Keratinocyte (primary cell): ENCODE measurements around the gene AXL. TPM values are rescaled to one million over a fixed set of nuclear protein-coding genes. Genes with fewer than 3 reads are reported as not detected.

Experiments
- DNase-seq: peaks from one replicate; pipeline ENCODE4 v3.0.0-alpha.2; 2011; ENCODE audit warnings: low read depth, missing footprints, low spot score
- FAIRE-seq: peaks from 2 replicates; lab custom pipeline; 2011; peaks lifted over from hg19 to GRCh38; lab: Jason Lieb, UNC
- H2AFZ ChIP-seq: 2 replicates; pipeline ENCODE4 v1.6.0; 2012; ENCODE audit warnings: low read length, control low read depth, inconsistent platforms; ENCODE audit not compliant: control insufficient read depth
- H3K27ac ChIP-seq: 2 replicates; pipeline ENCODE4 v1.5.1; 2011; ENCODE audit warnings: low read length; ENCODE audit not compliant: control insufficient read depth, insufficient read depth
- H3K27me3 ChIP-seq: 3 replicates; pipeline ENCODE4 v1.6.0; 2011; ENCODE audit warnings: low read length; ENCODE audit not compliant: control insufficient read depth, insufficient read depth; ENCODE audit errors: extremely low read depth
- H3K36me3 ChIP-seq, 2 experiments: 2 replicates in 1 of 2; 3 replicates in 1 of 2; pipeline ENCODE4 v1.5.1; 2011; ENCODE audit warnings: low read length in 2 of 2, mild to moderate bottlenecking in 1 of 2; ENCODE audit not compliant: control insufficient read depth in 2 of 2, insufficient read depth in 2 of 2; ENCODE audit errors: extremely low read depth in 1 of 2
- H3K4me1 ChIP-seq: 3 replicates; pipeline ENCODE4 v1.5.1; 2011; ENCODE audit warnings: low read length; ENCODE audit not compliant: control insufficient read depth, insufficient read depth; ENCODE audit errors: extremely low read depth
- H3K4me2 ChIP-seq: 3 replicates; pipeline ENCODE4 v1.6.0; 2011; ENCODE audit warnings: low read depth, low read length; ENCODE audit not compliant: control insufficient read depth, insufficient read depth; ENCODE audit errors: extremely low read depth
- H3K4me3 ChIP-seq, 3 experiments: fragments of 200-600 bp in 1 of 3; sonication (generic) in 1 of 3; 2 replicates in 2 of 3; 3 replicates in 1 of 3; pipeline ENCODE4 v1.5.1; 2011 to 2016; ENCODE audit warnings: low read length in 3 of 3, mild to moderate bottlenecking in 3 of 3, control low read depth in 2 of 3, inconsistent platforms in 1 of 3, low read depth in 1 of 3, mixed read lengths in 1 of 3, mixed run types in 1 of 3, moderate library complexity in 1 of 3; ENCODE audit not compliant: control insufficient read depth in 2 of 3, insufficient read depth in 2 of 3; ENCODE audit errors: extremely low read depth in 1 of 3
- H3K79me2 ChIP-seq: 2 replicates; pipeline ENCODE4 v1.6.0; 2012; ENCODE audit warnings: low read length; ENCODE audit not compliant: control insufficient read depth, insufficient read depth
- H3K9ac ChIP-seq: 3 replicates; pipeline ENCODE4 v1.6.0; 2011; ENCODE audit warnings: low read length; ENCODE audit not compliant: control insufficient read depth, insufficient read depth; ENCODE audit errors: extremely low read depth
- H3K9me1 ChIP-seq: 3 replicates; pipeline ENCODE4 v1.6.0; 2011; ENCODE audit warnings: low read length; ENCODE audit not compliant: control insufficient read depth, insufficient read depth; ENCODE audit errors: extremely low read depth
- H3K9me3 ChIP-seq: 2 replicates; pipeline ENCODE4 v1.5.1; 2012; ENCODE audit warnings: low read depth, low read length; ENCODE audit not compliant: control insufficient read depth
- H4K20me1 ChIP-seq: 3 replicates; pipeline ENCODE4 v1.6.0; 2011; ENCODE audit warnings: low read length; ENCODE audit not compliant: control insufficient read depth, insufficient read depth; ENCODE audit errors: extremely low read depth
- EZH2 ChIP-seq: IDR thresholded peaks from one replicate; pipeline ENCODE4 v1.6.1; 2012; ENCODE audit warnings: inconsistent platforms, mild to moderate bottlenecking, low read length, moderate library complexity
- dilution Hi-C: fragments of 300-500 bp; cut with MboI; formaldehyde crosslinking; loops from one replicate; pipeline ENCODE4 v1.7.0; 2020; ENCODE audit warnings: low sequenced_read_pairs; ENCODE audit not compliant: extremely low pct_ligation_motif_present
- polyA plus RNA-seq, 5 experiments: library from polyadenylated mRNA; depleted of rRNA in 3 of 5; stranded (reverse) in 3 of 5; stranded (forward) in 1 of 5; unstranded in 1 of 5; fragments of >200 nt; gene quantifications; 1 replicate in 1 of 5; 2 replicates in 3 of 5; 3 replicates in 1 of 5; pipeline versions ENCODE4 v1.2.1 to v1.2.3, GENCODE V29; 2011 to 2012; ENCODE audit warnings: missing spikeins in 2 of 5, low read depth in 1 of 5, low replicate concordance in 1 of 5
- TF ChIP-seq, protein P1 (sequence below), 3 experiments: IDR thresholded peaks in 1 of 3; conservative IDR thresholded peaks in 1 of 3; optimal IDR thresholded peaks in 1 of 3; 2 replicates in 2 of 3; 3 replicates in 1 of 3; pipeline versions ENCODE3 to v1.5.1; 2011; ENCODE audit warnings: low read length in 3 of 3, mild to moderate bottlenecking in 3 of 3, moderate library complexity in 2 of 3, control low read depth in 1 of 3, inconsistent platforms in 1 of 3; ENCODE audit not compliant: insufficient read depth in 2 of 3; ENCODE audit errors: extremely low read depth in 1 of 3

The AXL gene
- polyA plus RNA-seq, 1 donor (not counting 4 experiments of a cell fraction or from before 2014, with no cell fraction given) = 21.7 TPM

- Histone ChIP-seq H3K9me1 (no peaks in the 10 kb centered on the region), H3K9me3 (no peaks in the 10 kb centered on the region), H4K20me1 (no peaks in the 10 kb centered on the region), H3K36me3 (peaks cover 12 to 22% of the 10 kb centered on the region in 2 experiments), H3K4me3 (peak within 1 kb of the TSS; percentile 93 to 96 (median 94)), H3K4me2 (peak within 1 kb of the TSS; percentile 98), H2AFZ (peak within 1 kb of the TSS; percentile 63), H3K27ac (peak within 1 kb of the TSS; percentile 99), H3K9ac (peak within 1 kb of the TSS; percentile 99), H3K4me1 (peaks cover 25% of the 10 kb centered on the region), H3K27me3 (no peaks in the 10 kb centered on the region), H3K79me2 (peaks cover 45% of the 10 kb centered on the region)
- DNase-seq (peak; percentile 100), FAIRE-seq (peak; percentile 83)
- dilution Hi-C loops = no loop called here
- TF ChIP-seq, protein P1, sequence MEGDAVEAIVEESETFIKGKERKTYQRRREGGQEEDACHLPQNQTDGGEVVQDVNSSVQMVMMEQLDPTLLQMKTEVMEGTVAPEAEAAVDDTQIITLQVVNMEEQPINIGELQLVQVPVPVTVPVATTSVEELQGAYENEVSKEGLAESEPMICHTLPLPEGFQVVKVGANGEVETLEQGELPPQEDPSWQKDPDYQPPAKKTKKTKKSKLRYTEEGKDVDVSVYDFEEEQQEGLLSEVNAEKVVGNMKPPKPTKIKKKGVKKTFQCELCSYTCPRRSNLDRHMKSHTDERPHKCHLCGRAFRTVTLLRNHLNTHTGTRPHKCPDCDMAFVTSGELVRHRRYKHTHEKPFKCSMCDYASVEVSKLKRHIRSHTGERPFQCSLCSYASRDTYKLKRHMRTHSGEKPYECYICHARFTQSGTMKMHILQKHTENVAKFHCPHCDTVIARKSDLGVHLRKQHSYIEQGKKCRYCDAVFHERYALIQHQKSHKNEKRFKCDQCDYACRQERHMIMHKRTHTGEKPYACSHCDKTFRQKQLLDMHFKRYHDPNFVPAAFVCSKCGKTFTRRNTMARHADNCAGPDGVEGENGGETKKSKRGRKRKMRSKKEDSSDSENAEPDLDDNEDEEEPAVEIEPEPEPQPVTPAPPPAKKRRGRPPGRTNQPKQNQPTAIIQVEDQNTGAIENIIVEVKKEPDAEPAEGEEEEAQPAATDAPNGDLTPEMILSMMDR (optimal IDR thresholded peaks at IDR 0.05 in 1 of 3, IDR thresholded peaks at IDR 0.05 in 1 of 3, conservative IDR thresholded peaks at IDR 0.05 in 1 of 3; ENCODE audit: extremely low read depth in 1 of 3, insufficient read depth in 2 of 3, low read length in 3 of 3) = peak in 2 of 3 experiments; percentile 27 to 60
- TF ChIP-seq EZH2 = no peak
These were observed 45.0 kb downstream of the AXL start, which contains the start of gene HNRNPUL1 for GRCh38 chr19:41263850-41264580. HNRNPUL1 (plus strand) TSS chr19:41264372; CDS start chr19:41264504, 132 bp downstream.

DNA sequence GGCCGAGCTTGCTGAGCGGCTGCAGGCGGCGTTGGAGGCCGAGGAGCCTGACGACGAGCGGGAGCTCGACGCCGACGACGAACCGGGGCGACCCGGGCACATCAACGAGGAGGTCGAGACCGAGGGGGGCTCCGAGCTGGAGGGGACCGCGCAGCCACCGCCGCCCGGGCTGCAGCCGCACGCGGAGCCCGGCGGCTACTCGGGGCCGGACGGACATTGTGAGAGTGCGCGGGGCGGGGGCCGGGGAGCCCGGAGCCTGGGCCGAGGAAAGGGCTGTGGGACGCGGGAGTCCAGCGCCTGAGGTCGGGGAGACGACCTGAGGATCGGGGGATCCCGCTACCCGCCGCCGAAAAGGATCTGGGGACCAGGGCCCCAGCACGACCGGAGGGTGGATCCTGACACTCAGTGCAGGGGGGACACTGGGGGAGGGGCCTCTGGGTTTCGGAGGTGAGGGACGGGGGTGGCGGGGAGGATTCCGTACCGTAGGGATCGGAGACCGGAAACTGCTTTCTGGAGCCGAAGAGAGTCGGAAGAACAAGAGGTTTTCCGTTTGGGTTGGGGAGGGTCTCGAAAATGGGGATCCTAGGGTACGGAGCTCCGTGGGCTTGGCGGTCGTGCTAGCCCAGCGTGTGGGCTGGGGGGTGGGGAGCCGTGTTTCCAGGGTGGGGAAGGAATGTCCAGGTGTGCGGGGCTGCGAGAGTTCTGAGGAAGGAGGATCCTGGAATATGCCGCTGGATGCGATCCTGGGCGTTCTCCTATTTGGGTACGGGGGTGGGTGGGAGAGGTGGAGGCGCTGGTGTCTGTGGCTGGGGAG, 45.8 kb downstream of the AXL start:
- Histone ChIP-seq H4K20me1 (no peaks in the 10 kb centered on the region), H3K4me3 (peak overlapping the region; percentile 93 to 96 (median 93)), H3K4me1 (peaks cover 25% of the 10 kb centered on the region), H2AFZ (peak overlapping the region; percentile 18), H3K9ac (peak overlapping the region; percentile 99), H3K36me3 (peaks cover 9 to 14% of the 10 kb centered on the region in 2 experiments), H3K4me2 (peak overlapping the region; percentile 98), H3K9me3 (no peaks in the 10 kb centered on the region), H3K27me3 (no peaks in the 10 kb centered on the region), H3K27ac (peak overlapping the region; percentile 92), H3K79me2 (peaks cover 53% of the 10 kb centered on the region), H3K9me1 (no peaks in the 10 kb centered on the region)
- dilution Hi-C loops = no loop called here
- no peak for FAIRE-seq
- DNase-seq = no peak
- TF ChIP-seq, protein P1 (optimal IDR thresholded peaks at IDR 0.05 in 1 of 3, IDR thresholded peaks at IDR 0.05 in 1 of 3, conservative IDR thresholded peaks at IDR 0.05 in 1 of 3; ENCODE audit: extremely low read depth in 1 of 3, insufficient read depth in 2 of 3, low read length in 3 of 3) = no peak
- TF ChIP-seq EZH2 = no peak
